NCI-H2081 (cell line): ENCODE results near the gene ST6GAL2.

ENCODE experiments used
- DNase-seq, 2 experiments: peaks; one replicate each; lab custom pipeline; 2025; lab: John Stamatoyannopoulos, UW

The ST6GAL2 gene

DNA sequence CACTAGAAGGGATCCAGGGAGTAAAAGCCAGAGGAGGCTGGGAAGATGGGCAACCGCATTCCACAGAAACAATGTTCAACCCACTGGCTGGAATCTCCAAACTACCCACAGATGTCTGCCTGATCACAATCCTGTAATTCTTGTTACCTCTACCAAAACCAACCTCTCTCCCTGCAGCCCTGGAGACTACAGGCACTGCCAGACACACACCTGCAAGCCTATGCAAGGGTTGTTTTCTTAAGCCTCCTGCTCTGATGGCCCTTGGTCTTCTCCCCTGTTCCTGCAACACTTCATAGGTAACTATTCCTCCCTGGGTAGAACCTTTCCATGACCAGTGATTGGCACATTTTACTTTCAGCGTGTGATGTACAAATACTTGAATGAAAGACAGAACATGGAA lies 21.9 kb downstream of the ST6GAL2 start:
- DNase-seq = no peak

DNA sequence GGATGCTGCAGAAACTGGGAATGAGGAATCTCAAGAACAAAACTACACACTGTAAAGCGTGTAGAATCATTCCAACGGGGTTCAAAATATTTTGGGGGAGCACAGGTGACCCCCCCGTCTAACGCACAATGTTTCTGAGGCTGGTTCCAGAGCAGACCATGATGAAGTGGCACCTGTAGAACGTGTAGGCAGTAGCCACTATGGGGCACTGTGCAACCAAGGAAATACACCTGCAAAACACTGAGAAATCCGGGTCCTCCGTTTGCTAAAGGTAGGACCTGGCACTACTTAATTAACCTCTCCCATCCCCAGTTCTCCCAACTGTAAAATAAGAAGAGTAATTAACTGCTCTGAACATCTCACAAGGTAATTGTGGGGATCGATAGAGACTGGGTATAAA lies 22.6 kb downstream of the ST6GAL2 start:
- DNase-seq = peak in 1 of 2 experiments; percentile 32

DNA sequence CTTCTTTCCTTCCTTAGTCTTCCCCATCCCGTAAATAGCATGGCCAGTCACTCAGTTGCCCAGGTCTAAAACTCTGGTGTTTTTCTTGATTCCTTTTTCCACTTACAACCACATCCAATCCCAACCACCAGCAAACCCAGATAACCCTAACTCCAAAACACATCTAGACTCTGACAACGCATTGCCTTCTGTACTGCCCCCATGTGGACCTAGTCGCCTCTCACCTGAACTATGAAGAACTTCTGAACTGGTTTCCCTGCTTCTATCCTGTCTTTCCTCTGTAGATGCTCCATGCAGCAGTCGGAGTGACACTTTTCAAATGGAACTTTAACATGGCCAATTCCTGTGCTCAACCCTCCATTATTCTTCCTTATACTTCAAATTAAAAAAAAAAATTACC lies 26.5 kb downstream of the ST6GAL2 start:
- no peak for DNase-seq

DNA sequence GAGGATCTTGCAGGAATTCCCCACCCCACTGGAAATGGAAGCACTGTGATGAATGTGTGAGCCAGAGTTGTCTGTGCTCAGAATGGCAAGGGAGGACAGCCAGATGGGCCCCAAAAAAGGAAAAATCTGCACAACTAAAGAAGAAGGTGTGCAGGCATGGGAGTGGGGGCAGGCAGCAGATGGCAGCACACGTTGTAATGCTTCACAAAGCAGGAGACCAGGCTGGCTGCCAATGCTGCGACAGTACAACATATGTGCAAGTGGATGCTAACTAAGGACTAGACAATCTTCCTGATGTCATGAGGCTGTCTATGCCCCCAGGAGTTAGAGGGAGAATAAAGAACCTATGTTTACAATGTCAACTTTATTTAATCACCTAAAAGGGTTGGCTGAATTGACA lies 27.2 kb downstream of the ST6GAL2 start:
- DNase-seq = peak in 1 of 2 experiments; percentile 8

DNA sequence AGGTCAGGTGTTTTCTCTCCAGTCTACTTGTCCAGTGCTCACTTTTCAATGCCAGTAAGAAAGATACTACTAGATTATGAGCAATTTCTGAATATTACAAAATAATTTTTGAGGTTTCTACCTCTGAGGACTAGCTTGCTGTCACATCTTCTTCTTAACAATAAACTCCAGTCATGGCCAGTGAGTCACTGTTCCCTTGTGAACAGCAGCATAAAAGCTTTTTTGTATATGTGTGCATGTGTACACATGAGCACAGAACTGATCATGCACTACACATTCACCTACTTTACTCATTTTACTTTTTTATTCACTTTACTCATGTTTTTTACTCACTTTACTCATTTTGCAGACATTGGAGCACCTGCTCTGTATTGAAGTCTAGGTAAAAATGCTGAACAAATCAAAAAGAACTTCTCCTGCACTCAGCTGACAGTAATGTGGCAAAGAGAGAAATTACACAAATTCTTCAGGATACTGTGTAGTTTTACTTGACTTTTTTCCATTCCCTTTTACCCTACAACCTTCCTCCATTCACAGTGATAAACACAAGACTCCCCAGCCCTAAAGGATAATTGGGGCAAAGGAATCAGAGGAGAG lies 28.0 kb downstream of the ST6GAL2 start:
- no peak for DNase-seq

DNA sequence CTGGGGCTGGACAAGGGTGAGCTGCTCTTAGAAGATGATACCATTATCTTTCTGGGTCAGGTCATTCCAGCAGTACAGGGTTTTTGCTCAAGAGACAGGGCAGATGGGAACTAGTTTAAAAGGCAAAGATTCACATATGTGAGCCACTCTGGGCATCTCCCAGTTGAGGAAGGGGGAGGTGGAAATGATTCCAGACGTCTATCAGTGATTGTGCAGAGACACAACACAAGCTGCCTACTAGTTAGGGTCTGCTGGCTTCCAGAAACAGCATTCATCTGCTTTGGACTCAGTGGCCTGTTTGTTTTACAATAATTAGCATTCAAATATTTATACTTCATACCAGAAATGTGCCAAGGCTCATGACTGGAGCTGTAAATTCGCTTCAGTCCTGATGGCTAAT lies 32.3 kb downstream of the ST6GAL2 start:
- peak in 1 of 2 experiments; percentile 29 for DNase-seq

DNA sequence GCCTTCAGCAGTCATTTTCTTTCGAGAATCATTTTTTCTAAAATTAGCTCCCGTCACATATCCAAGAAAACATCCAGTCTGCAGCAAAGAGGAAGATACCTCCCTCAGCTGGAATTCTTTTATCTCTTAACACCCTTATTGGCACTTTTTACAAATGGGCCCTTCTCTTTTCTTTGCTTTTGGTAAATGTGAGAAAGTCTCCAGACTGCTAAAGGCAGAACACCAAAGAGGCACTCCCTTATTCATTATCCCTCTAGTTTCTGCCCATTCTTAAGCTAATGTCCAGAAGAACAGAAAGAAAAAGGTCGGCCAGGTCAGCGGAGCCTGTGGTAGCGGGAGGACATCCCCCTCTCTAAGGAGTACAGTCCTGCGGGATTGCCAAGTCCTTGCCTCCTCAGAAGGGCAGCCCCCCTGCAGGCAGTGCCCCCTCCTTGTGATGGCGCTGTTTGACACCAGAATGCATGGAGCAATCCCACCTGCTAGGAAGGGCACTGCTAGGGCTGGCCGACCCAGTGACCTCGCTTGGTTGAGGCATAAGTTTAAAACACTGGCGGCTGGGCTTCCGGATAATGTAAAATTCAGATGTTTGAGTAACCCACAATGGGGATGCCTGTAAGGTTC lies 34.0 kb downstream of the ST6GAL2 start:
- no peak for DNase-seq

DNA sequence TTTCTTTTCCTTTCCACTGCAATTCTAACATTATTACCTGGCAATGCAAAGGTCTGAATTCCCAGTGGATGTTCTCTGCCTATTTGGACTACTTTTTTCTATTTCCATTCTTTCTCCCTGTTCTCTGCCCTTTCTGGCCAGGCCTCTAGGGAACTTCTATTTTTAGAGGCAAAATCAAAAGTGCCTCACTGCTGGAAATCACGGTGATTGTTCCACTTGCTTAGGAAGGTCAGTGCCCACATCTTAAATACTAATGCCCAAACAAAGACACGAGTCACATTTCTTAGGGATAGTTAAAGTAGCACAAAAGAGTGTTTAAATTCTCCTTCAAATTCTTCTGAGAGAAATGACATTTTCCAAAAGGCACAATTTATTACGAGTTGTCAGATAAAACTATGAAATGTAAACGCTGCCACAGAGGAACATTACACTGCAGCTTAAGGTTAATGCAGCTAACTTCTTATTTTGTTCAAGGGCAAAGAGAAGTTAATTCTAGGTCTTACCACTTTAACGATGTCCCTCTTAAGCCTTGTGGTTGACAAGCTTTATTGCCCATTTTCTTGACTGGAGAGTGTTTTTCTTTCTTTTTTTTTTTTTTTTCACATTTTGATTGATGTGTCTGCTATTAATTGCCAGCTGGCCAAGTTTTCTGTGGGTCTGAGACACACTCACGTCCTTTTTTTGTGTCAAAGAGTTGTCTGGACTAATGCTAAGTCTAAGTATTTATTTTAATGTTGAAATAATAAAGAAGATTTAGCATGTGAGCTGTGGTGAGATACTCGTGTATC lies 34.7 kb downstream of the ST6GAL2 start:
- no peak for DNase-seq

DNA sequence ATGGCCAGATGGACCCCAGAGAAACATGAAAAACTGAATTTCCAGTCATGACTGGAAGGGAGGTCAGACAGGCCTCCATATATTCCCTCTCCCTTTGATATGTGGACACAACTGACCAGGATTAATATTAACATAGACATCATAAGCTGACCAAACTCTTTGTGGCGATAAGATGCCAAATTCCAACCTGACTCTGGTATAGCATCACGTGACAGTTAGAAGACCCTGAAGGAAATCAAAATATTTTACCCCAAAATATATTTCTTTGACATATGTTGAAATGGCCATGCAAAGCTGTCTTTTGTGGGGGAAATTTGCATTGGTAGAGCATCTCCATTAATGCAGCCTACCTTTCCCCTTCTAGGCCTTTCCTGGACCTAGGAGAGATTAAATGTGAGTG lies 36.7 kb downstream of the ST6GAL2 start:
- no peak for DNase-seq

DNA sequence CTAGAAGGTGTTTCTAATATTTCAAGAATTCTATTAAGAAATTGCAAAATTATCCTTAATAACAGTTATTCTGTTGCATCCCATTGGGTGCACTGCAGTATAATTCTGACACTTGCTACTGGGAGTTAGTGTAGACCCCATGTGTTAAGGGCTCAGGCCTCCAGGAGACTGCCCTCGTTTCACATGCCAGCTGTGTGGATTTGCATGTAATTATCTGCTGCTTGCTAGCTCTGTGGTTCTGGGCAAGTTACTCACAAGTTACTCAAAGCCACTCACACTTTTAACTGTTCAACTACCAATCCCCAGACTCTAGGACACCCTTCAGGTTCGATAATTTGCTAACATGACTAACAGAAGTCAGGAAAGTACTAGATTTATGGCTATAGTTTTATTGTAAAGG lies 38.6 kb downstream of the ST6GAL2 start:
- no peak for DNase-seq

DNA sequence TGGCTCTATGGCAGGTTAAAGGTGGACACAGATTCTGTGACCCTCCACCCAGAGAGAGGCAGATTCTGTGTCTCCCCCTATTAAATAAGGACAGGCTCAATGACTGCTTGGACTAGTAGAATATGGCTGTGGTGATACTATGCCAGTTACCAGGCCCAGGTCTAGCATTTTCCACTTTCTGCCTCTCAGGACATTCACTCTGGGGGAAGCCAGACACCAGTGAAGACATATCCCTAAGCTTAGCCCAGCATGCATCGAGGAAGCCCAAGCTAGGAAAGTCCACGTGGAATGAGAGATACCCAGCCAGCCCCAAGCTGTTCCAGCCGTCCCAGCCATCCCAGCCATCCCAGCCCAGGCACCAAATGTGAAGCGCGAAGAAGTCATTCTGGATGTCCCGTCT lies 40.3 kb downstream of the ST6GAL2 start:
- DNase-seq = no peak

DNA sequence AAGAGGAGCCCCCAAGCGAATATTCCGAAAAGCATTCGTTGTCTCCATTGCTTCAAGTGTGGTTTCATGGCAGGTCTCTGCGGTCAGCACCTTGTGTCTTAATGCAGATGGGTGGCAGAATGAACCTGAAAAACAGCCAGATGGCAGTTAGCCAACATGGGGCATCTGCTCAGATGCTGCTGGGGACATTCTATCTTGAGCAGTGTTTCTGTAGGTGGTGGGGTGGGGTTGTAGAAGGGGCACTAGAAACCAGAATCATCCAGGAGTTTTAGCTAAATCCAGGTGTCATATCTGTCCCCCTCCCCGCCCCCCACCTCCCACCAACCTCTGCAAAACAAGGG lies 42.1 kb downstream of the ST6GAL2 start:
- DNase-seq = no peak

DNA sequence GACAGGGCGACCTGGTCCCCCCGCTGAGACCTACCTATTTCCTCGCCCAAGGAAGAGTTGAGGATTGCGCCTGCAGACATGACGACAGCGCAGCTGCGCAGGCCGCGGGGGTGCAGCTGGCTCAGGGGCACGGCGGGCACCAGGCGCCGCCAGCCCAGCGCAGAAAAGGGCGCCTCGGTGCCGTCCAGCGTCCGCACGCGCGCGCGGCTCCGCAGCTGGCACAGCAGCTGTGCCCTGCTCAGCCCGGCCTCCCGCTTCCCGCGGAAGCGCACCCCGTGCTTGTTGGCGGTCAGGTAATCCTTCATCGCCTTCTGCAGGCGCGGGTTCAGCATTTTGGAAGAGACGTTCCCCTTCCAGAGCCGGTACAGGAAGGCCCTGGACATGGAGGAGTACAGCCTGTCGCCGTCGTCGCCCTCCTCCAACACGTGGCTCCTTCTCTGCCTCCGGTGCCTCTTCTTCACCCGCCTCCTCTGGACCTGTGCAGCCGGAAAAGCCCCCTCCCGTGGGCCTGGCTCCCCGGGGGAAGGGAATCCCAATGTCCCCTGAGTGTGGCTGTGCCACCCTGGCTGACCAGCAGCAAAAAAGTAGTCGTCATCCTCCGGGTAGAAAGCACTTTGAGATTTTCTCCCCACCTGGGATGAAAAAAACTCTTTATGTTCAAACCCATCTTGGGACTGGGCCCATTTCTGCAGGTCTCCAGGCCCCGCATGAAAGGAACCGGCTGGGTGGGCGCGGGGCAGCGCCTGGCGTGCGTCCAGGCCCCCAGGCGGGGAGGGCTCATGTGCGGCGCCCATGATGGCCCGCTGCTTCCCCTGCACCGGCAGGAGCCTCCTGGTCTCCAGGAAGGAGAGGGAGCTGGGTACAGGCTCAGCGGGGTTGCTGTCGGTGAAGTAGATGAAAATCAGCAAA lies 42.7 kb downstream of the ST6GAL2 start:
- DNase-seq = no peak

DNA sequence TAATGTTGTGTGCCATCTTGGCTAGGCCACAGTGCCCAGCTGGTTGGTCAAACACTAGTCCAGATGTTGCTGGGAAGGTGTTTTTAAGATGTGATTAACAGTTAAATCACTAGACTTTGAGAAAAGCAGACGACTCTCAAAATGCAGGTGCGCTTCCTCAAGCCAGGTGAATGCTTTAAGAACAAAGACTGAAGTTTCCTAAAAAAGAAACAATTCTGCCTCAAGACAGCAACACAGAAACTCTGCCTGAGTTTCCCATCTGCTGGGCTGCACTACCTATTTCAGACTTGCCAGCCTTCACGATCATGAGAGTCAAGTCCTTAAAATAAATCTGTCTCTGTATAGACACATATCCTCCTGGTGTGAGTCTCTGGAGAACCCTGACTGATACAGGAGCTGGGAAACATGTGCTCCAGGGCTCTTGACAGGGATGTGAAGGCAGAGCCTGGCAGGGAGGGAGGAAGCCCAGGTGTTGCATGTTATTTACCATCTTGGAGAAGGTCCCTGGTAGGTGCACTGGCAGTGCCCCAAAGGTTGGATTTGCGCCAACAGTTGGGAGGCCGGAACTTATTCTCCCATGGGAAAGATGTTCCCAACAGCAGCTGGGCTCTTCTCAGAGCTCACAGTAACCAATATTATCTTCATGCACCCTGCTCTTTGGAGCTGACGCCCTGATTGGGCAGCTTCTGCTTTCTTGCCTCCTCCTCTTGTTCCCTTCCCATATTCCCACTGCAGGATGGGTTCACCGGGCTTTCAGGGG lies 43.9 kb downstream of the ST6GAL2 start:
- DNase-seq = peak; percentile 69 to 79

DNA sequence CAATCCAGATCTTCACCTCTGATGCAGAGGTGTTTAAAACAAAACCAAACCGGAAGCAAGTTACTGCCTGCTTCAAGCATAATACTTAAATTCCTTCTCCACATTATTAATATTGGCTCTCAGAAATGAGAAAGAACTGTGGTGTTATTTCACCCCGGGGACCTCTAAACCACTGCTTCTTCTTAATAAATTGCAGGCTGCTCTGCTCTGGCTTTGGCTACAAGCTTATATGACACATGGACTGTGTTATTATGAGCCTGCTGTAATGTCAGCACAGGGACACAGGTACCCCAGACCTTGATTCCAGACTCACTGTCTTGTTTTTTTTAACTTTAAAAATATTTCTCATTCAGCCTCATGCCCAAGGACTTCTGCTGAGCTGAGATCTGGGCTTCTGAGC lies 45.1 kb downstream of the ST6GAL2 start:
- no peak for DNase-seq

DNA sequence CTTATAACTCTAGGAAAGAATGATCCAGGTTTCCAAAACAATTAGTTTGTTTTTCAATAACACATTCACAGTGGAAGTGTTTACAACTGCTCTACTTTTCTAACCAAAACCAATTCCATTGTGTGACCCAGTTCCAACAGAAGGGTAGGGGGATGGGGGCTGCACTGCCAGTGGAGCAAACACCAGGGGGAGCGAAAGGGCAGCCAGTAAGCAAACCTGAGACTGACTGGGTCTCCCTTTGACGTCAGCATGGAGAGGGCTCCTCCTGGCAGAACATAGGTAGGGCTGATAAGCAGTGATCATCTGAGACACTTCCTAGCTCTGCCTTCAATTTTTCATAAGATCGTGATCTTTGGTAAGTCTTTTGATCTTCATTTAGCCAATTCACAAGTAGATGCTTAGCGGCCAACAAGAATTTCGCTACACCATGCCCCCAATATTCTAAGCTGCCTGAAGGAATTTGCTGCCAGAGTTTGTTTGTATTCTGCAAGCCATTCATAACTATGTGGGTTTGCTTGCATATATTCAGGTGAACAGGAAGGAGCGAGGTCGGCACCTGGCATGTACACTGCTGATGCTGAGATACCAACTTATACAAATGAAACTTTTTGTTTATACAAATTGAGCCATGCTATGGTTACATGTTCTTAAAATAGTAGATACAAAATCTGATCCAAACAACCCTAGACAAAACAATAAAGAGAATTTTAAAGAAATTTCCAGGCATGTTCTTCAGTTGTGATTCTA lies 45.9 kb downstream of the ST6GAL2 start:
- peak in 1 of 2 experiments; percentile 23 for DNase-seq

DNA sequence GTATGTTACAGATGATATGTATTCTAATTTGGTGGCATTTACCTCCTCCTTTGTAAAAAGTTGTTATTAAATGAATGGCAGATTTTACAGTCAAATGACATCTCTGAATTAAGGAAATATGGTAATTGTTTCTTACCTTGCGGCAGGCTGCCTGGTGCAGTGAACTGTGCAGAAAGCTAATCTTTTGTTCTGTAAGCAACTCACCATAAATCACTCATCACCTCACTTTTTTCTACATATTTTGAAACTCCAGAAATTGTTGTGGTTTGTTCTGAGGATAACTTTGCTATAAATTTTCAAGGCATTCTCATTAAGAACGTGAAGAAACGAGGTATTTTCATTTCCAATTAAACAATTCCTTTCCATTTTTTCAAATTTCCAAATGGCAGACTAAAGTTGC lies 52.7 kb downstream of the ST6GAL2 start:
- no peak for DNase-seq

DNA sequence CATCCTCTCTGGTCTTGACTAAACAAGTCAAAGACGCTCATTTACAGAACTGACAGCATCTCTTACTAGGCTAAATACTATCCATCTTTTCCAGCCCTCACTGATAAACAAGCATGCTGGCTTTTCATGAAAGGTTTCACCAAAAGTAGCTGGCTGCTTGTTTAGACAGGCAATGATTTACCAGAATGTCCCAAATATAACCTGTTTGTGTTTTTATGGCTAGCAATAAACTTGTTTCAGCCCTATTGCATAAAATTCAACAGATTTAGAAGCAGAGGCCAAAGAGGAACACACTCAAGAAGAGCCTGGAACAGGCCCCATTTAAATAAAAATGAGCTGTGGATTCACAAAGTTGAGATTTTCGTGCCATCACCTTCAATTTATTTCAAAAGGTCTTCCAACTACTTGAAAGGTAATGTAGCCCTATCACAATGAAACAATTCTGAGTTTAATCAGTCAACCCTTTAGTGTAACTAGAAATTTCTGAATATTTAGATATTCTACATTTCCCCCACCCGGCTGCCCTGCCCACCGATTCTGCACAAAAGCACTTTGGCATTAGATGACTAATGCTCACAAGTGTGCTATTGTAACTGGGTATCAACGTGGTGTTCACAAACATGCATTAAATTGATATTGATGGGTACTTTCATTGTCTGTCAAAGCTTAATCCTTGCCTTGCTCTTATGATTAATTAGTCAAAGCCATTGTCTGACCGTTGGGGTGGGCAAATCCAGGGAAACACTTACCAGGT lies 54.0 kb downstream of the ST6GAL2 start:
- no peak for DNase-seq

DNA sequence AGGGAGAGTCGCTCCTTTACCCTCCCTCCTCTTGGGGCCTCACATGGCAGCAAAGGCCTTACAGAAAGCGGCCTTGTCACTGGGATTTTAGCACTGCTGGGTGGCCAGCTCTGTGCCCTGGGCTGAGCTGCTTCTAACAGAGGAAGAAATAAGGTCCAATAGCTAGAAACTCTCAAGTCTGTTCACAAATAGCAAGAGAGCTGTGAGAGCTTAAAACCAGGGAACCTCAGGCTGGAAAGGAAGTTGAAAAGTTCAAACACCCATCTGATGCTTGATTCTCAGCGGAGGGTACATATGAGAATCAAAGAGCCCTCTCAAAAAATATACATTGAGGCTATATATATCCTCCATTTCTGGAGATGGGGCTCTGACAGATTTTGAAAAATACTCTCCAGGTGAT lies 54.7 kb downstream of the ST6GAL2 start:
- DNase-seq = no peak

DNA sequence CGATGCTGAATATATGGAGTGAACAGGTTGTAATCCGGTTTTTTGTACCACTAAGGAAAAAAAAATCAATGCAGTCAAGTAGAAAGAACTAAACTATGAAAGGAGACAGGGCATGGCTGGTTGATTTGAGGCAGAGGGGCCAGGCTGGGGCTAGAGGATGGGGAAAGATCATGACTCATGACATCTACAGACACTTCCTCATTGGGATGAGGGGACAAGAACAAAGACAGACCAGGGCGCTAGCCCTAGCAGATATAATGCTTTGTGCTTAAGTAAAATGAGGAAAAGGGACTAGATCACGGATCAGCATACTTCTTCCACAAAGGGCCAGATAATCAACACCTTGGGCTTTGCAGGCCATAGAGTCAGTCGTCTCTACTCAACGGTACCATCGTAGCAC lies 55.8 kb downstream of the ST6GAL2 start:
- no peak for DNase-seq
